ENCODE data around the gene ATP1A3. TPM values are rescaled to one million over a fixed set of nuclear protein-coding genes. Genes with fewer than 3 reads are reported as not detected.
A peak's percentile ranks its signal among the peaks of the same experiment; 100 is the strongest.
"Not testable (repeated sequence)": the region's sequence is repeated elsewhere in the genome, so short reads cannot be mapped to it uniquely, and the experiment has no call there.

Gene ATP1A3
- 100 to 1,000 TPM in 1 of 2 donors, 10 to 100 TPM in 1; 81.4 to 223 TPM for total RNA-seq

DNA sequence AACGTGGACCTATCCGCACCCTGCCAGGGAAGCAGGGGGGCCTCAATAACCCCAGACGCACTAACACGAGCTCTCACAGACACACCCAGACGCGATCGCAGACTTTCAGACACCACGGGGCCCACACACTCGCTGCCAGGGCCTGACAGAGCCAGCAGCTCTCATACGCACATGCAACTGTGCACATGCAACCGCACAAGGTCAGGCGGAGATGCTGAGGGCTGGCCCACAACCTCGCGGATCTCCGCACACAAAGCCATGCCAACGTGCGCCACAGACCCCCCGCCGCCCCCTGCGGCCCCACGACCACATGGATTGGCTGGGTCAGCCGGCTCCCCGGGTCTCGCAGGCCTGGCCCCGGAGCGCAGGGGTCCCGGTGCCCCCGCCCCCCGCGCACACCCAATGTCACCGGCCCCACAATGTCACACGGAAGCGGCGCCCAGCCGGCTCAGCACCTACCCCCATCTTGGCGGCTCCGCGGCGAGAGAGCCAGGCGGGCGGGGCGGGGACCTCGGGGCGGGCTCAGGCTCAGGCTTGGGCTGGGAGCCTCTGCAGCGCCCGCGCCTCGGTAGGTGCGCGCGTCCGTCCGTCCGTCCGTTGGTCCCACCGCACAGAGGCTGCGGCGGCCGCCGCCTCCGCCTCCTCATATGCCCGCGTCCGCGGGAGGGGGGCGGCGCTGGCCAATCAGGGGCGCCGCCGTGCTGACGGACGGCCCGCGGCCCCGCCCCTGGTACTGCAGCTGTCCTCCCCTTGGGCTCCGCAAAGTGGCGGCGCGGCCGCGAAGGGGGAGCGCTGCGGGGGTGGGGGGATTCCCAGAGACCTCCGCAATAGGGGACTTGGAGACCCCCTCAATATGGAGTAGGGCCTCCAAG lies at the start of gene ATP1A3:
Gene ATP1A3 (minus strand): TSS at position 619 of the 872 bp plus-strand sequence. CDS start 154 bp downstream, at position 465.
- H3K36me3 ChIP-seq = no peaks in the 10 kb centered on the region
- no peaks in the 10 kb centered on the region for H3K9me3 ChIP-seq
- TF ChIP-seq, protein P1, sequence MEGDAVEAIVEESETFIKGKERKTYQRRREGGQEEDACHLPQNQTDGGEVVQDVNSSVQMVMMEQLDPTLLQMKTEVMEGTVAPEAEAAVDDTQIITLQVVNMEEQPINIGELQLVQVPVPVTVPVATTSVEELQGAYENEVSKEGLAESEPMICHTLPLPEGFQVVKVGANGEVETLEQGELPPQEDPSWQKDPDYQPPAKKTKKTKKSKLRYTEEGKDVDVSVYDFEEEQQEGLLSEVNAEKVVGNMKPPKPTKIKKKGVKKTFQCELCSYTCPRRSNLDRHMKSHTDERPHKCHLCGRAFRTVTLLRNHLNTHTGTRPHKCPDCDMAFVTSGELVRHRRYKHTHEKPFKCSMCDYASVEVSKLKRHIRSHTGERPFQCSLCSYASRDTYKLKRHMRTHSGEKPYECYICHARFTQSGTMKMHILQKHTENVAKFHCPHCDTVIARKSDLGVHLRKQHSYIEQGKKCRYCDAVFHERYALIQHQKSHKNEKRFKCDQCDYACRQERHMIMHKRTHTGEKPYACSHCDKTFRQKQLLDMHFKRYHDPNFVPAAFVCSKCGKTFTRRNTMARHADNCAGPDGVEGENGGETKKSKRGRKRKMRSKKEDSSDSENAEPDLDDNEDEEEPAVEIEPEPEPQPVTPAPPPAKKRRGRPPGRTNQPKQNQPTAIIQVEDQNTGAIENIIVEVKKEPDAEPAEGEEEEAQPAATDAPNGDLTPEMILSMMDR (IDR thresholded peaks at IDR 0.05) = no peak
- peak within 1 kb of the TSS; percentile 88 to 96 for H3K27ac ChIP-seq
- peak within 1 kb of the TSS; percentile 66 to 77 for H3K4me3 ChIP-seq
- H3K27me3 ChIP-seq = peaks cover 0 to 7% of the 10 kb centered on the region in 2 donors
- DNase-seq (ENCODE audit: low spot score) = no peak
- peaks cover 0 to 47% of the 10 kb centered on the region in 2 donors for H3K4me1 ChIP-seq

DNA sequence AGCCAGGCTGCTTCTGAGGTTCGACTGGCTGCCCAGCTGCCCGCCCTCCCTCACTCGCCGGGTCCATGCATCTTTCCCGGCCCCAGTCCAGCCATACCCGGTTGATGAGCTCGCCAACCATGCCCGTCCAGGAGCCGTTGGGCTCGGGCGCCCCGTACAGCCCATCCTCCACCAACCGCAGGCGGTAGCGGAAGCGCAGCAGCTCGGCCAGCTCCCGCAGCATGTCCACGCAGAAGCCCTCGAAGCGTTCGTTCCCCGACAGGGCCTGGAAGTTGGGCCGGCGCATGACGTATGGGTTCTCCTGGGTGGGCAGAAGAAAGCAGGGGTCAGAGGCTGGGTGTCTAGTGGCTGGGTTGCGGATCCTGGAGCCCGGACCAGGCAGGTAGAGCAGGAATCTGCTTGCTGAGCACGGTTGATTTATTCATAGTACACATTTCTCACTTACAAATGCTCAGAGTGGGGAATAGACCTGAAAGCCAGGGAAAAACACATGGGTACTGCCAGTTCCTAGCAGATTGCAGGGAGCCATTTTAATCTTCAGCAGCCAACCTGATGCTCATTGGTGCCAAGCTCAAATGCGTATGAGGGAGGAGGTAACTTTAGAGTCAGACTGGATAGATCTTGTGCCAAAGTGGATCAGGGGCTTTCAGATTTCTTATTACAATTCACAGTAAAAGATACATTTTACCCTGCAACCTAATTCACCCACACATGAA lies 48.6 kb upstream of the ATP1A3 start:
- TF ChIP-seq, protein P1 (IDR thresholded peaks at IDR 0.05) = no peak
- Histone ChIP-seq H3K27ac (peak overlapping the region; percentile 82 to 94), H3K9me3 (no peaks in the 10 kb centered on the region), H3K4me1 (peaks cover 0 to 9% of the 10 kb centered on the region in 2 donors), H3K27me3 (no peaks in the 10 kb centered on the region), H3K36me3 (no peaks in the 10 kb centered on the region), H3K4me3 (no peak overlapping the region)
- DNase-seq (ENCODE audit: low spot score) = no peak

DNA sequence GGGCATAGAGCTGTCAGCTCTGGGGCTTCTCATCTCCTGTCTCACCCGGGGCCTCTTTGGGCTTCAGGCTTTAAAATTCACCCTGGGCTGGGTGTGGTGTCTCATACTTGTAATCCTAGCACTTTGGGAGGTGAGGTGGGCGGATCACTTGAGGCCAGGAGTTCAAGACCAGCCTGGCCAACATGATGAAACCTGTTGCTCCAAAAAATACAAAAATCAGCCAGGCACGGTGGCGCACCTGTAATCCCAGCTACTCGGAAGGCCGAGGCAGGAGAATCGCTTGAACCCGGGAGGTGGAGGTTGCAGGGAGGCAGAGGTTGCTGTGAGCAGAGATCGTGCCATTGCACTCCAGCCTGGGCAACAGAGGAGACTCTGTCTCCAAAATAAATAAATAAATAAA lies 46.5 kb upstream of the ATP1A3 start:
- H3K4me1 ChIP-seq = peaks cover 0 to 15% of the 10 kb centered on the region in 2 donors
- not testable (repeated sequence) for H3K36me3 ChIP-seq; H3K9me3 ChIP-seq; H3K4me3 ChIP-seq; DNase-seq (ENCODE audit: low spot score); H3K27me3 ChIP-seq
- H3K27ac ChIP-seq = peak overlapping the region; percentile 82 to 94

DNA sequence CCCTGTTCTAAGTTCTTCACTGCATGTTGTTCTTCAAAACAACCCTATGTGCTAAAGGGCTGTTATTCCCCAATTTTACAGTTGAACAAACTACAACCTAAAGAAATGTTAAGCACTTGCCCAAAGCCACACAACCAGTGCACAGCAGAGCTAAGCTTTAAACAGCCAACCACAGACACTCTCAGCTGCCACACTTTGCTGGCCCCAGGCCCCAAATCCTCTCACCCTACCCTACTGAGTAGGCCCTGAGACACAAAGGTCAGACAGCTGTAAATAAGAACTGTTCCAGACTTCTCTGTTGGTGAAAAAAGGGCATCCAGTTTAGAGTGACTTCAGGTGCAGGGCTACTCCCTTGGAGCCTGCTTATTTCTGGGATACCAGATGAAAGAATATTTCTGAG lies 46.0 kb upstream of the ATP1A3 start:
- no peaks in the 10 kb centered on the region for H3K36me3 ChIP-seq
- H3K27me3 ChIP-seq = no peaks in the 10 kb centered on the region
- DNase-seq (ENCODE audit: low spot score) = no peak
- peaks cover 0 to 15% of the 10 kb centered on the region in 2 donors for H3K4me1 ChIP-seq
- H3K4me3 ChIP-seq = no peak overlapping the region
- no peaks in the 10 kb centered on the region for H3K9me3 ChIP-seq
- TF ChIP-seq, protein P1 (IDR thresholded peaks at IDR 0.05) = no peak
- peak overlapping the region; percentile 82 to 94 for H3K27ac ChIP-seq

DNA sequence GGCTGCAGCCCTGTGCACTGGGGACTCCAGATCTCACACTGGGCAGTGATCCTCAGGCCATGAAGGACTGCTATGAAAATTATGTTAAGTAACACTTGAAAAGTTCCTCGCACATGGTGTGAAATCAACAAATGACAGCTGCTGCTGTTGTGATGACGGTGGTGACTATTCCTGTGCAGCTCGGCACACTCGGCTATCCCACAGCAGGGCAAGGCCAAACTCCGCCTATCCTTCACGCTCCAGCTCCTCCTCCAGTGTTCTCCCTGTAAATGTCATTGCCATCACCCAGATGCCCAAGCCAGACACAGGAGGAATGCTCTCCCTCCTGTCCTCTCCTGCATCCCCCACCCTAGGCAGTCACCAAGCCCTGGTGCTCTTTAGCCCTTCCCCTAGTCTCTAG lies 44.6 kb upstream of the ATP1A3 start:
- DNase-seq (ENCODE audit: low spot score) = peak; percentile 69
- Histone ChIP-seq H3K4me3 (no peak overlapping the region), H3K9me3 (no peaks in the 10 kb centered on the region), H3K36me3 (no peaks in the 10 kb centered on the region), H3K27ac (peak overlapping the region; percentile 82 to 94), H3K4me1 (peaks cover 0 to 18% of the 10 kb centered on the region in 2 donors), H3K27me3 (no peaks in the 10 kb centered on the region)
- TF ChIP-seq, protein P1 (IDR thresholded peaks at IDR 0.05) = no peak

DNA sequence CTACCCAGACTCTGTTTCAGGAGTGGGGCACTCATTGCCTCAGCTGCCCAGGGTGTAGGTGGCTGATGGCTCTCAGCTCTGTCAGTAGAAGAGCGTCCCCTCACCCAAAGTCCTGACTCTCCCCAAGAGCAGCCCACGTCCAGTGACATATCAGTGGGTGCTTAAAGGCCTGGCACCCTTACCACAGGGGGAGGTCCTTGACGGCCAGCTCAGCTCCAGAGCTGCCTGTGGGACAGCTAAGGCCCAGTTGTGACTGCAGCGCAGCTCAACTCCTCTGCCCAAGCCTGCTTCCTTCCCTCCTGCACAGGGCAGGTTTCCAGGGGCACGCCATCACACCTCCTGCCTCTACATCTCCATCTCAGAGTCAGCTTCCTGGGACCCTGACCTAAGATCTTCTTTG lies 43.6 kb upstream of the ATP1A3 start:
- H3K36me3 ChIP-seq = no peaks in the 10 kb centered on the region
- peaks cover 0 to 18% of the 10 kb centered on the region in 2 donors for H3K4me1 ChIP-seq
- no peaks in the 10 kb centered on the region for H3K9me3 ChIP-seq
- no peak overlapping the region for H3K4me3 ChIP-seq
- no peaks in the 10 kb centered on the region for H3K27me3 ChIP-seq
- TF ChIP-seq, protein P1 (IDR thresholded peaks at IDR 0.05) = no peak
- H3K27ac ChIP-seq = peak overlapping the region; percentile 82 to 94
- no peak for DNase-seq (ENCODE audit: low spot score)

All from right atrium auricular region (tissue), 2 donors.